GM23338 (cell line): Measurements from ENCODE around the gene ZBTB48. TPM values are rescaled to one million over a fixed set of nuclear protein-coding genes. Genes with fewer than 3 reads are reported as not detected.

Source experiments
- ATAC-seq: fragments of 200-7000 bp; cut with Tn5 transposase; 3 replicates; pipeline ENCODE4 v1.9.1; 2020
- DNase-seq: peaks from one replicate; pipeline ENCODE4 v3.0.0-alpha.2; 2015; ENCODE audit warnings: low spot score
- H2AFZ ChIP-seq: fragments of 200-600 bp; sonication (generic); 2 replicates; pipeline ENCODE4 v1.8.0; 2016; ENCODE audit warnings: antibody characterized with exemption, mild to moderate bottlenecking, moderate library complexity
- H3F3A ChIP-seq: fragments of 200-600 bp; sonication (generic); replicated peaks from 2 replicates; pipeline ENCODE4 v1.8.0; 2017; ENCODE audit warnings: antibody characterized with exemption, mixed run types, low read depth
- H3K27ac ChIP-seq: fragments of 200-600 bp; sonication (generic); 2 replicates; pipeline ENCODE4 v1.6.1; 2016; ENCODE audit warnings: low read depth
- H3K27me3 ChIP-seq: fragments of 200-600 bp; sonication (generic); 2 replicates; pipeline ENCODE4 v1.8.0; 2016; ENCODE audit warnings: mild to moderate bottlenecking, mixed run types, moderate library complexity; ENCODE audit not compliant: insufficient read depth
- H3K36me3 ChIP-seq: fragments of 200-600 bp; sonication (generic); 2 replicates; pipeline ENCODE4 v1.8.0; 2016; ENCODE audit warnings: mild to moderate bottlenecking; ENCODE audit not compliant: insufficient read depth
- H3K4me1 ChIP-seq: fragments of 200-600 bp; sonication (generic); 2 replicates; pipeline ENCODE4 v1.8.0; 2016; ENCODE audit warnings: mild to moderate bottlenecking, moderate library complexity; ENCODE audit not compliant: insufficient read depth
- H3K4me2 ChIP-seq: fragments of 200-600 bp; sonication (generic); 2 replicates; pipeline ENCODE4 v1.7.1; 2017; ENCODE audit warnings: mixed run types
- H3K4me3 ChIP-seq: fragments of 200-600 bp; sonication (generic); 2 replicates; pipeline ENCODE4 v1.6.1; 2016; ENCODE audit warnings: mixed run types
- H3K79me2 ChIP-seq: fragments of 200-600 bp; sonication (generic); replicated peaks from 2 replicates; pipeline ENCODE4 v1.8.0; 2017; ENCODE audit warnings: mild to moderate bottlenecking; ENCODE audit not compliant: insufficient read depth
- H3K9me2 ChIP-seq: fragments of 200-600 bp; sonication (generic); 2 replicates; pipeline ENCODE4 v1.8.0; 2017; ENCODE audit not compliant: insufficient read depth
- H4K20me1 ChIP-seq: fragments of 200-600 bp; sonication (generic); replicated peaks from 2 replicates; pipeline ENCODE4 v1.8.0; 2017; ENCODE audit warnings: mild to moderate bottlenecking; ENCODE audit not compliant: insufficient read depth
- H3K27ac Mint-ChIP-seq: 2 replicates; pipeline ENCODE4 v1.8.0; 2020; ENCODE audit warnings: inconsistent platforms, mild to moderate bottlenecking, moderate library complexity, mixed read lengths
- H3K27me3 Mint-ChIP-seq: 3 replicates; pipeline ENCODE4 v1.8.0; 2022; ENCODE audit warnings: low read depth, mild to moderate bottlenecking, moderate library complexity, mixed read lengths, inconsistent platforms; ENCODE audit not compliant: insufficient read depth, poor library complexity
- H3K36me3 Mint-ChIP-seq: 3 replicates; pipeline ENCODE4 v1.8.0; 2021; ENCODE audit warnings: low read depth, mild to moderate bottlenecking, inconsistent platforms, moderate library complexity, mixed read lengths
- H3K4me1 Mint-ChIP-seq: 3 replicates; pipeline ENCODE4 v1.8.0; 2020; ENCODE audit warnings: mild to moderate bottlenecking, inconsistent platforms, mixed read lengths
- H3K4me3 Mint-ChIP-seq: 3 replicates; pipeline ENCODE4 v1.8.0; 2021; ENCODE audit warnings: moderate library complexity, mild to moderate bottlenecking, inconsistent platforms, mixed read lengths
- H3K9me3 Mint-ChIP-seq: 3 replicates; pipeline ENCODE4 v1.8.0; 2020; ENCODE audit warnings: moderate library complexity, mild to moderate bottlenecking, inconsistent platforms, mixed read lengths
- CREB1 ChIP-seq: fragments of 250-450 bp; sonication (Bioruptor Pico); IDR thresholded peaks from 2 replicates; pipeline ENCODE4 v1.5.0; 2020; ENCODE audit warnings: low read depth, mild to moderate bottlenecking, moderate library complexity
- EZH2 ChIP-seq: fragments of 200-600 bp; sonication (generic); IDR thresholded peaks from one replicate; pipeline ENCODE4 v1.8.0; 2017; ENCODE audit warnings: antibody characterized with exemption, mild to moderate bottlenecking, low read depth; ENCODE audit not compliant: unreplicated experiment
- EZH2phosphoT487 ChIP-seq: fragments of 200-600 bp; sonication (generic); IDR thresholded peaks from one replicate; pipeline ENCODE4 v1.8.1; 2018; ENCODE audit warnings: antibody characterized with exemption; ENCODE audit not compliant: unreplicated experiment
- NANOG ChIP-seq: IDR thresholded peaks from 2 replicates; pipeline ENCODE4 v1.6.1; 2016; ENCODE audit warnings: antibody characterized with exemption, borderline replicate concordance
- REST ChIP-seq: IDR thresholded peaks from one replicate; pipeline ENCODE4 v1.6.1; 2018; ENCODE audit warnings: antibody characterized with exemption; ENCODE audit not compliant: unreplicated experiment
- STAT1 ChIP-seq: IDR thresholded peaks from one replicate; pipeline ENCODE4 v1.6.1; 2016; ENCODE audit warnings: antibody characterized with exemption; ENCODE audit not compliant: unreplicated experiment
- ZNF114 ChIP-seq: fragments of 250-450 bp; sonication (Bioruptor Pico); IDR thresholded peaks from 2 replicates; pipeline ENCODE4 v1.5.0; 2020; ENCODE audit warnings: mild to moderate bottlenecking, moderate library complexity
- ZNF331 ChIP-seq: fragments of 250-450 bp; sonication (Bioruptor Pico); IDR thresholded peaks from 2 replicates; pipeline ENCODE4 v1.5.0; 2020; ENCODE audit warnings: low read depth, mild to moderate bottlenecking, moderate library complexity
- ZNF462 ChIP-seq: fragments of 250-450 bp; sonication (Bioruptor Pico); IDR thresholded peaks from 2 replicates; pipeline ENCODE4 v1.5.0; 2020; ENCODE audit warnings: mild to moderate bottlenecking, moderate library complexity
- polyA plus RNA-seq: library from polyadenylated mRNA; unstranded; fragments of >200 nt; fragmentation: Nextera tagmentation; extraction: Ambion mirVana; gene quantifications from 2 replicates; pipeline ENCODE4 v1.2.1, GENCODE V29; 2016
- total RNA-seq: library from RNA; depleted of rRNA; stranded (reverse); fragments of >200 nt; shearing (Covaris generic); gene quantifications from 2 replicates; pipeline ENCODE4 v1.2.3, GENCODE V29; 2014

The ZBTB48 gene
- total and polyA plus RNA-seq, 2 experiments from 2014 or later = 17.3 to 25.5 TPM

GRCh38 chr1:6570987-6571386 is 8.8 kb upstream of the ZBTB48 start:
- Mint-ChIP-seq H3K4me3 (no peak overlapping the region), H3K4me1 (peaks cover 5% of the 10 kb centered on the region; the same call in 1 of the 3 replicates), H3K9me3 (peaks cover 3% of the 10 kb centered on the region; the same call in 1 of the 3 replicates), H3K27me3 (peaks cover 7% of the 10 kb centered on the region), H3K36me3 (no peaks in the 10 kb centered on the region), H3K27ac (no peak overlapping the region)
- Histone ChIP-seq H3K27me3 (no peaks in the 10 kb centered on the region), H3K27ac (no peak overlapping the region), H4K20me1 (no peaks in the 10 kb centered on the region), H3K4me1 (no peaks in the 10 kb centered on the region), H3K4me2 (no peak overlapping the region), H3K79me2 (no peaks in the 10 kb centered on the region), H3K9me2 (no peaks in the 10 kb centered on the region), H2AFZ (no peak overlapping the region), H3K36me3 (no peaks in the 10 kb centered on the region), H3F3A (no peaks in the 10 kb centered on the region), H3K4me3 (no peak overlapping the region)
- TF ChIP-seq CREB1 (CRISPR knock-in tag) (no peak), ZNF331 (CRISPR knock-in tag) (peak; percentile 83)
- ATAC-seq (no peak), DNase-seq (no peak)

- H3K27ac Mint-ChIP-seq = no peak overlapping the region
- no peak overlapping the region for H3K4me3 ChIP-seq
- peaks cover 5% of the 10 kb centered on the region; the same call in 1 of the 3 replicates for H3K4me1 Mint-ChIP-seq
- H3K36me3 Mint-ChIP-seq = no peaks in the 10 kb centered on the region
- no peaks in the 10 kb centered on the region for H3K4me1 ChIP-seq
- H3F3A ChIP-seq = no peaks in the 10 kb centered on the region
- no peaks in the 10 kb centered on the region for H3K9me2 ChIP-seq
- H3K4me3 Mint-ChIP-seq = no peak overlapping the region
- H3K36me3 ChIP-seq = no peaks in the 10 kb centered on the region
- H4K20me1 ChIP-seq = no peaks in the 10 kb centered on the region
- no peak overlapping the region for H2AFZ ChIP-seq
- H3K27me3 ChIP-seq = no peaks in the 10 kb centered on the region
- H3K4me2 ChIP-seq = no peak overlapping the region
- no peak for DNase-seq
- H3K79me2 ChIP-seq = no peaks in the 10 kb centered on the region
- H3K9me3 Mint-ChIP-seq = peaks cover 3% of the 10 kb centered on the region; the same call in 1 of the 3 replicates
- H3K27me3 Mint-ChIP-seq = peaks cover 7% of the 10 kb centered on the region
- ATAC-seq = peak; percentile 41
- H3K27ac ChIP-seq = no peak overlapping the region
- TF ChIP-seq EZH2 = no peak
- no peak for TF ChIP-seq EZH2phosphoT487
- no peak for TF ChIP-seq STAT1
- no peak for TF ChIP-seq NANOG
- TF ChIP-seq ZNF114 (CRISPR knock-in tag) = no peak
- no peak for TF ChIP-seq ZNF462 (CRISPR knock-in tag)
- TF ChIP-seq CREB1 (CRISPR knock-in tag) = no peak
- TF ChIP-seq REST = no peak
Observed at GRCh38 chr1:6572653-6573383, 7.0 kb upstream of the ZBTB48 start.
